Measurements from ENCODE around the gene TTC9.

GRCh38 chr14:70699646-70700045 lies 57.9 kb downstream of the TTC9 start:
- TF ChIP-seq EZH2phosphoT487 (conservative IDR thresholded peaks at IDR 0.05; ENCODE audit: low read length) = no peak
- TF ChIP-seq CTCF (IDR thresholded peaks at IDR 0.05; ENCODE audit: insufficient read depth, low read length, poor library complexity, severe bottlenecking) = no peak
